ENCODE data around the gene FAM240A. TPM values are rescaled to one million over a fixed set of nuclear protein-coding genes. Genes with fewer than 3 reads are reported as not detected.

Gene FAM240A
- total RNA-seq, 1 donor = not detected

DNA sequence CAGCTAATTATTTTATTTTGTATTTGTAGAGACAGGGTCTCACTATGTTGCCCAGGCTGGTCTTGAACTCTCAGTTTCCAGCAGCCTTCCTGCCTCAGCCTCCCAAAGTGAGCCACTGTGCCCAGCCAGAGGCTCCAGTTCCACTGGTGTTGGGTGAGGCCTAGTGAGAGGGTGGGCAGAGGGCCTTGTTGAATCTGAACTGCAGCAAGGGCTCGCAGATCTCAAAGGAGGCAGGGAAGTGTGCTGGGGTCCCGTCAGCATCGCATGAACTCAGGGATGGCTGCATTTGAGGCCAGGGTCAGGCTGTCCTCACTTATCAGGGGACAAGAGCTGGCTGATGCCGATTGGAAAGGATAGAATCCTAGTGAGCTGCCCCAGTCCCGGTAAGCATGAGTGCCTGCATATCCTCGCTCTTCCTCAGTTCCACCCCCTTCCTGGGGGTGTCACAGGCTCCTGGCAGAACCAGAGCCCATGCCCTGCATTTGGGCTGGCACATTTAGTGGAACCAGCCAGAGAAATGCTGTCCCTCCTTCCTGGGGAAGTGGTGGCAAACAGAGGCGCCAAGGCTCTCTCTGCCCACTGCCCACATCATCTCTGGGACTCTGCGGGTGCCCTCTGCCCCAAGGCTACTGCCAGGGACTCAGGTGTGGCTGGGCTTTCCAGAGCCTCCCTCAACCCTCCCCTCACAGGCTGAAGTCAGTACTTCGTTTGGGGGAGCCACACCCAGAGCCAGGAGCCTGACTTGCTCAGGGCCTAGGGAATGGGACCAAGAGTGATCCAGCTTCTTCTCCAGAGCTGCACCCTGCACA lies 57.1 kb downstream of the FAM240A start:
- TF ChIP-seq, protein P1, sequence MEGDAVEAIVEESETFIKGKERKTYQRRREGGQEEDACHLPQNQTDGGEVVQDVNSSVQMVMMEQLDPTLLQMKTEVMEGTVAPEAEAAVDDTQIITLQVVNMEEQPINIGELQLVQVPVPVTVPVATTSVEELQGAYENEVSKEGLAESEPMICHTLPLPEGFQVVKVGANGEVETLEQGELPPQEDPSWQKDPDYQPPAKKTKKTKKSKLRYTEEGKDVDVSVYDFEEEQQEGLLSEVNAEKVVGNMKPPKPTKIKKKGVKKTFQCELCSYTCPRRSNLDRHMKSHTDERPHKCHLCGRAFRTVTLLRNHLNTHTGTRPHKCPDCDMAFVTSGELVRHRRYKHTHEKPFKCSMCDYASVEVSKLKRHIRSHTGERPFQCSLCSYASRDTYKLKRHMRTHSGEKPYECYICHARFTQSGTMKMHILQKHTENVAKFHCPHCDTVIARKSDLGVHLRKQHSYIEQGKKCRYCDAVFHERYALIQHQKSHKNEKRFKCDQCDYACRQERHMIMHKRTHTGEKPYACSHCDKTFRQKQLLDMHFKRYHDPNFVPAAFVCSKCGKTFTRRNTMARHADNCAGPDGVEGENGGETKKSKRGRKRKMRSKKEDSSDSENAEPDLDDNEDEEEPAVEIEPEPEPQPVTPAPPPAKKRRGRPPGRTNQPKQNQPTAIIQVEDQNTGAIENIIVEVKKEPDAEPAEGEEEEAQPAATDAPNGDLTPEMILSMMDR (IDR thresholded peaks at IDR 0.05; ENCODE audit: insufficient read depth, low read depth, low read length) = no peak
- H3K4me3 ChIP-seq (ENCODE audit: low read depth, low read length) = no peak overlapping the region
- no peak for DNase-seq (ENCODE audit: low read depth)

- DNase-seq (ENCODE audit: low read depth) = no peak
- TF ChIP-seq, protein P1 (IDR thresholded peaks at IDR 0.05; ENCODE audit: insufficient read depth, low read depth, low read length) = no peak
These were observed 57.9 kb downstream of the FAM240A start for GRCh38 chr3:46670000-46670890.

GRCh38 chr3:46670891-46671427 lies 58.6 kb downstream of the FAM240A start:
- no peak overlapping the region for H3K4me3 ChIP-seq (ENCODE audit: low read depth, low read length)
- DNase-seq (ENCODE audit: low read depth) = no peak
- TF ChIP-seq, protein P1 (IDR thresholded peaks at IDR 0.05; ENCODE audit: insufficient read depth, low read depth, low read length) = no peak

More at GRCh38 chr3:46670000-46670890, 57.9 kb downstream of the FAM240A start:
- H3K4me3 ChIP-seq (ENCODE audit: low read depth, low read length) = no peak overlapping the region

DNA sequence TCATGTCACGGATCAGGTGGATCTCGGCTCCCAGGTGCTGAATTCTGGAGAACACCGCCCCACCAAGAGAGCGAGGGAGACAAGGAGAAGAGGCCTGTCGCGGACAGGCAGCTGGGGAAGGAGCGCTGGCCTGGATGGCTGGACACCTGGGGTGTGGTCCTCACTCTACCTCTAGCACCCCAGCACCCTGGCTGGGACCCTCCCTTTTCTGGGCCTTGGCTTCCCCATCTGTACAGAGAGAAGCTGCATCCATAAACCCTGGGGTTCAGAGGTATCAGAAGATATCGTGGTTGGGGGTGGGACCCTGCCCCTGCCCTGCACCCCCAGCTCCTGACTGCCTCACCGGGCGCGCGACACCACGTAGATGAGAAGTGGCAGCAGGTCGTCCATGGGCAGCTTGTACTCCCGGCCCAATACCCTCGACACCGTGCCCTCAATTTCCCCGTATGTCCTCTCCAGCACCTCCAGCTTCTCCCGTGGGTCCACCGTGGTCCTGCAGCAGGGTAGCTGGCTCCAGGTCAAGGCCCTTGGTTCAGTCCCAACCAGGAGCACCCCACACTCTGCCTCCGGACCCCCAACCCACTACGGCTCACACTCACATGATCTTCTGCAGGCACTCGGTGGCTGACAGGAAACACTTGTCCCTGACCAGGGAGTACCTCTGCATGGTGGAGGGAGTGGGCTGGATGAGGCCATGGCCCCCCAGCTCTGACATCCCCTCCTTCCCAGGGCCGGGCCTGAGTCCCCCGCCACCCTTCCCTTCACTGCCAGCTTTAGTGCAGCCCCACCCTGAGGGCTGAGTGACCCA lies 59.4 kb downstream of the FAM240A start:
- H3K4me3 ChIP-seq (ENCODE audit: low read depth, low read length) = no peak overlapping the region
- no peak for DNase-seq (ENCODE audit: low read depth)
- TF ChIP-seq, protein P1 (IDR thresholded peaks at IDR 0.05; ENCODE audit: insufficient read depth, low read depth, low read length) = no peak

DNA sequence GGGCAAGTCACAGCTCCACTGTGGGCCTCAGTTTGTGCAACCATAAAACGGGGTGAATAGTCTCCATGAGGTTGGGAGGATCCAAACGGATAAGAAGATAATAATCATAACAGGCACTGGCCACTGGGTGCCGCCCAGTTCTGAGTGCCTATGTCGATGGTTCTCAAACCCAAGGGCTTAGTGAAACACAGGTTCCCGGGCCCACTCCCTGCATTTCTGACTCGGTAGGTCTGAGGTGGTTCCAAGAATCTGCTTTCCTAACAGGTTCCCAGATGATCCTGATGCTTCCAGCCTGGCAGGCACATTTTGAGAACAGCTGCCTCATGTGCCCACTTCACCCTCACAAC lies 60.0 kb downstream of the FAM240A start:
- DNase-seq (ENCODE audit: low read depth) = no peak
- H3K4me3 ChIP-seq (ENCODE audit: low read depth, low read length) = no peak overlapping the region

More for the DNA sequence above, 60.0 kb downstream of the FAM240A start:
- TF ChIP-seq, protein P1 (IDR thresholded peaks at IDR 0.05; ENCODE audit: insufficient read depth, low read depth, low read length) = no peak

All from fibroblast of villous mesenchyme (primary cell).